ENCODE results near the gene SLC24A3.

SLC24A3 gene

GRCh38 chr20:19380211-19380610 is 167.8 kb downstream of the SLC24A3 start:
- DNase-seq (ENCODE audit: extremely low read depth in 1 of 2, low read depth in 1 of 2) = no peak

GRCh38 chr20:19381947-19382346 is 169.5 kb downstream of the SLC24A3 start:
- no peak for DNase-seq (ENCODE audit: extremely low read depth in 1 of 2, low read depth in 1 of 2)

DNA sequence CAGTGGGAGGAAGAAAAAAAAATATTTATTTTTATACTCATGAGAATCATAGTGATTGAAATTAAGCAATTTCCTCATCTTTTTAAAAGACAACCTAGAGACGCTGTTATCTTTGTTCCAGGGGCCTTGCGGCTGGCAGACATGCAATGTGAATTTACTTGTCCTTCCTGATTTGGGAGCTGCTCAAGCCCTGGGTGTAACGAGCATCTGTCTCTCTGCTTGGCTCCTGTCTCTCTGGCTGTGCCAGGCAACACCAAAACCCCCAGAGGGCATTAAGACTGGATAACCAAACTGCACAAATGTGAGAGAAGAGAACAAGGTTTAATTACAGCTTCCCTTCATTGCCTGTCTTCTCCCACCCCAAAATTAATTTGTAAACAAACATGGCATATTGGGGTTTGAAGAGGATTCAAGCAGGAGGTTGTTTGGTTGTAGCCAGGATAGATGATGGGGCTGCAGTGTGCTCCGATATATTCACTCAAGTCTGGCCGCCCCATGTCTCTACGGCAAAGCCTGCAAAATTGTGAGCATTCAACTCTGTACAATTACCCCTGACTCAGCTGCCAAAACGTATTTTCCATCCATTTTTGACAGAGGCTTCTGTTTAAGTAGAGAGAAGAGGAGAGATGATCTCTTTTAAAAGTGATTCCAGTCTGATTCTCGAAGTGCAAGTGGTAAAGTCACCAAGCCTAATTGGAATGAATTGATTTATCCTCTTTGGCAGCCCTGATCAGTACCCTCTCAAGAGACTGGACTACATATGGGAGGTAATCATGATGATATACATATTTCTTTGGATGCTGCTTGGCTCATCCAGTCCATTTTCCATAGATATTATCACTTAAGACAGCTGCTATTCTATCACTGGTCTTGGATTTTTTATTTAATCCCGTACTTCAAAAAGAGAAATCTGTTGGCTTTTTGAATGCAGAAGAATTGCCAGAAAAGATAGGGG is 170.2 kb downstream of the SLC24A3 start:
- no peak for DNase-seq (ENCODE audit: extremely low read depth in 1 of 2, low read depth in 1 of 2)

DNA sequence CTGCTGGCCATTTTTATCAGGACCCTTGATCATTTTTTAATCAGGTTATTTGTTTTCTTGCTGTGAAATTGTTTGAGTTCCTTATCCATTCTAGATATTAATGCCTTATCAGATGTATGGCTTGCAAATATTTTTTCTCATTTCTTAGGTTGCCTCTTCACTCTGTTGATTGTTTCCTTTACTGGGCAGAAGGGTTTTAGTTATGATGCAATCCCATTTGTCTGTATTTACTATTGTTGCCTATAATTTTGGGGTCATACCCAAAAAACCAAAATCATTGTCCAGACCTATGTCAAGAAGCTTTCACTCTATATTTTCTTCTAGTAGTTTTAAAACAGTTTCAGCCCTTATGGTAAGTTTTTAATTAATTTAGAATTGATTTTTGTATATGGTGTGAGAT is 172.5 kb downstream of the SLC24A3 start:
- no peak for DNase-seq (ENCODE audit: extremely low read depth in 1 of 2, low read depth in 1 of 2)

GRCh38 chr20:19387251-19387650 is 174.8 kb downstream of the SLC24A3 start:
- no peak for DNase-seq (ENCODE audit: extremely low read depth in 1 of 2, low read depth in 1 of 2)

- no peak for DNase-seq (ENCODE audit: extremely low read depth in 1 of 2, low read depth in 1 of 2)
Measured at GRCh38 chr20:19392344-19393130, 180.1 kb downstream of the SLC24A3 start.

DNA sequence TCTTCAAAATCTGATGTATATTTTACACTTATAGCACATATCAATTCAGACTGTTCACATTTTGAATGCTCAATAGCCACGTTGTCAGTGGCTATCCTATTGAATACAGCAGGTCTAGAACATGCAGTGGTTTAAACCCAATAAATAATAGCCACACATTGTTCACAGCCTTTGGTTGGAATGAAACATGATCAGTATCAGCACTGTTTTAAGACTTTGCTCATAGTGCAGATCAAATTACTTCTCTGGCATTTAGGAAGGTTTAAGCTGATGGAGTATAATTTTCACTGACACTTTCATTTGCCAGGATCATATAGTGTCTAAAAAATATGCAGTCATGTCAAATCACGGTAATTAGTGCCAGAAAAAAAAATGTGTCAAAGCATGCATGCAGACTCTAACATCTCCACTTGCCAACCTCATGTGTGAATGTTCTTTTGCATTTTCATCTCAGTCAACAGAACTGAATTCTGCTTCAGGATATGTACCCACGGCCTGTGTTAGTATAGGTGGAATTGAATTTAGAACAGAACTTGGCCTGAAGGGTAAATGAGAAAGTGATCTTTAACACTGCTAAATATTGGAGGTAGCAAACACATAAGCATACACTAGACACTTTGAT is 184.1 kb downstream of the SLC24A3 start:
- no peak for DNase-seq (ENCODE audit: extremely low read depth in 1 of 2, low read depth in 1 of 2)

GRCh38 chr20:19397226-19397625 is 184.8 kb downstream of the SLC24A3 start:
- DNase-seq (ENCODE audit: extremely low read depth in 1 of 2, low read depth in 1 of 2) = no peak

DNA sequence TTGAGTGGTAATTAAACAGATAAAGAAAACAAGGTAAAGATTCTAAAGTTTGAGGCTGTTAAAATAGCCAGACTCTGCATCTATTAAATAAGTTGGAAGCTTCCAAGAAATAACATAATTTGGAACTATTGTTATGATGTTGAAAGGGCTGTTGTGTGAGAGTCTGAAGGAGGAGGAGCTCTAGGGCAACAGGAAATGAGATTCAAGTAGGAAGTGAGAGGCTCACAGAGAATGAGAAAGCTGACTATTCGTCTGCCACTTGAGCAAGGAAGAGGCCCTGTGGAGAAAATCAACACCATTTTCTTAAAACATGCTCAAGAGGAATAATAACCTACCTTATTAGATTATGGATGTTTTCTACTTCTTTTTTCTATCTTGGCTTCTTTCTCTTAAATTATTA is 185.2 kb downstream of the SLC24A3 start:
- no peak for DNase-seq (ENCODE audit: extremely low read depth in 1 of 2, low read depth in 1 of 2)

GRCh38 chr20:19401096-19401495 is 188.7 kb downstream of the SLC24A3 start:
- DNase-seq (ENCODE audit: extremely low read depth in 1 of 2, low read depth in 1 of 2) = no peak

- no peak for DNase-seq (ENCODE audit: extremely low read depth in 1 of 2, low read depth in 1 of 2)
Measured at GRCh38 chr20:19403549-19403948, 191.1 kb downstream of the SLC24A3 start.

GRCh38 chr20:19404826-19405225 is 192.4 kb downstream of the SLC24A3 start:
- DNase-seq (ENCODE audit: extremely low read depth in 1 of 2, low read depth in 1 of 2) = no peak

- DNase-seq (ENCODE audit: extremely low read depth in 1 of 2, low read depth in 1 of 2) = no peak
Measured at GRCh38 chr20:19405958-19406357, 193.5 kb downstream of the SLC24A3 start.

- DNase-seq (ENCODE audit: extremely low read depth in 1 of 2, low read depth in 1 of 2) = no peak
Measured at GRCh38 chr20:19406381-19406780, 193.9 kb downstream of the SLC24A3 start.

DNA sequence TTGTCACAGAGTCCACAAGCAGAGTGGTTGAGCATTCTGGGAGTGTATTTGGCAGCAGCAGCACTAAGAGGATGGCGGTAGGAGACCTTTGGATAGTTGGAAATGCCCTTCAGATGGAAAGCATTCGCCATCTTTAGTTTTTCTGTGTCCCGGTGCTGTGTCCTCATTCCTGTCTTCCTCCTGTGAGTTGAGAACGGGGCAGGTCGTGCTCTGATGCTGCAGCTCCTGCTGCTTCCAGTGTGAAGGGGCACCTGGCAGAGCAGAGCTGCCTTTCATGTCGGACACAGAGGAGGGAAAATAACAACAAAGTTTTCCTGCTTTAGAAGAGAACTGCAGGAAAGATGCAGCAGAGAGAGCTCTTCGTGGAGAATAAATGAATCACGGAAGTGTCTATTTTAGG is 194.8 kb downstream of the SLC24A3 start:
- DNase-seq (ENCODE audit: extremely low read depth in 1 of 2, low read depth in 1 of 2) = no peak

- DNase-seq (ENCODE audit: extremely low read depth in 1 of 2, low read depth in 1 of 2) = no peak
Measured at GRCh38 chr20:19407736-19408135, 195.3 kb downstream of the SLC24A3 start.

- no peak for DNase-seq (ENCODE audit: extremely low read depth in 1 of 2, low read depth in 1 of 2)
Measured at GRCh38 chr20:19408971-19409370, 196.5 kb downstream of the SLC24A3 start.

- no peak for DNase-seq (ENCODE audit: extremely low read depth in 1 of 2, low read depth in 1 of 2)
Measured at GRCh38 chr20:19411811-19412210, 199.4 kb downstream of the SLC24A3 start.

DNA sequence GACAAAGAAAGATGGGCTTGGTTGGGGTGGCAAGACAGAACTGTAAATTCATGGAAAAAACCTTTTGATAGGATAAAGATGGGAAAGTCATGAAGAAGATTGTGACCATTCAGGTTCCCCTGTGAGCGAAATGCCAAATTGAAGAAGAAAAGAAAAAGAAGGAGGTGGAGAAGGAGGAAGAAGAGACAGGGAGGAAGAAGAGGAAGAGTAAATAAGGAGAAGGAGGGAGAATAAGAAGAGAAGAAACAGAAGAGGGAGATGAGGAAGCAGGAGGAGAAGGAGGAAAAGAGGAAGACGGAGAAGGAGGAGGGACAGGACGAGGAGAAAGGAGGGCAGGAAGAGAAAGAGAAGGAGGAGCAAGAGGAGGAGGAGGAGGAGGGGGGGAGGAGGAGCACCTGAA is 199.8 kb downstream of the SLC24A3 start:
- no peak for DNase-seq (ENCODE audit: extremely low read depth in 1 of 2, low read depth in 1 of 2)

DNA sequence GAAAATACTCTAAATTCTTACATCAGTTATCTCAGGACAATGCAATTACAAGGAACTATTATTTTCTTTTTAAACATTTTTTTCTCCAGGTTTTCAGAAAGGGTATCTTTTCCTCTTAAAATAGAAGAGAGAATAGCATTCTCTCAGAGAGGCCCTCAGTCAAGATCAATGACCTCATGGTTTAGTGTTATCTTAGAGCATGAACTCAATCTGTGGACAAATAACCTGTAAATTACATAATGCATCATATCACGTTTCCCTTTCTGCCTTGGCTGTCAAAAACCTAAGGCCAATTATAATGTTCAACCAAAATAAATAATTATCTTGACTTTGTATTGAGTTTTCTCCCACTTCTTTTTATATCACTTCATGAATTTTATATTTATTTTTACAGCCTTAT is 202.2 kb downstream of the SLC24A3 start:
- no peak for DNase-seq (ENCODE audit: extremely low read depth in 1 of 2, low read depth in 1 of 2)

GRCh38 chr20:19415786-19416185 is 203.3 kb downstream of the SLC24A3 start:
- no peak for DNase-seq (ENCODE audit: extremely low read depth in 1 of 2, low read depth in 1 of 2)
